K562 (cell line): ENCODE measurements around the gene DCLK1. TPM values are rescaled to one million over a fixed set of nuclear protein-coding genes. Genes with fewer than 3 reads are reported as not detected.

ENCODE experiments used
- ATAC-seq: fragments of 200-7000 bp; cut with Tn5 transposase; 3 replicates; pipeline ENCODE4 v1.9.1; 2020; ENCODE audit warnings: moderate library complexity
- BruUV-seq: library from RNA; stranded (reverse); fragments of 400-500 nt; replicated peaks from 2 replicates; lab custom pipeline; 2021; lab: Mats Ljungman, UMichigan
- CTCF ChIA-PET: fragments of 300-600 bp; formaldehyde crosslinking; extraction: SDS; loops from one replicate; lab custom pipeline; 2021; ENCODE audit warnings: low intra/inter-chr PET ratio; lab: Yijun Ruan, JAX
- POLR2A ChIA-PET: fragments of 300-600, 350-650 bp; sonication (Branson Sonifier 250); formaldehyde crosslinking; extraction: SDS; loops from one replicate; lab custom pipeline; 2021; ENCODE audit warnings: antibody characterized with exemption, inconsistent platforms; lab: Yijun Ruan, JAX
- DNase-seq, 4 experiments: peaks; one replicate each; pipeline versions ENCODE4 v3.0.0 to v3.0.0-alpha.2; 2011 to 2018; ENCODE audit warnings: low spot score in 3 of 4, mixed read lengths in 3 of 4; ENCODE audit errors: extremely low read depth in 1 of 4
- FAIRE-seq: peaks from 2 replicates; lab custom pipeline; 2011; peaks lifted over from hg19 to GRCh38; lab: Jason Lieb, UNC
- H2AFZ ChIP-seq: 2 replicates; pipeline ENCODE4 v1.6.0; 2011; ENCODE audit warnings: low read depth, low read length, control low read depth, inconsistent platforms
- H3K27ac ChIP-seq: fragments of 200-600 bp; 3 replicates; pipeline ENCODE4 v1.8.0; 2011; ENCODE audit warnings: low read depth, mild to moderate bottlenecking, control low read depth, inconsistent platforms, low read length, moderate library complexity, mixed read lengths; ENCODE audit errors: extremely low read depth
- H3K27me3 ChIP-seq, 2 experiments: fragments of 300-600 bp in 1 of 2; 2 replicates in 1 of 2; 3 replicates in 1 of 2; pipeline versions ENCODE4 v1.6.0 to v1.8.0; 2011; ENCODE audit warnings: inconsistent platforms in 2 of 2, low read length in 2 of 2, mild to moderate bottlenecking in 1 of 2, mixed read lengths in 1 of 2, moderate library complexity in 1 of 2; ENCODE audit not compliant: control insufficient read depth in 2 of 2, insufficient read depth in 2 of 2
- H3K36me3 ChIP-seq: fragments of 300-600 bp; 3 replicates; pipeline ENCODE4 v1.8.0; 2011; ENCODE audit warnings: mild to moderate bottlenecking, low read length, inconsistent platforms; ENCODE audit not compliant: control insufficient read depth, insufficient read depth
- H3K4me1 ChIP-seq, 2 experiments: fragments of 200-600 bp in 1 of 2; replicated peaks in 1 of 2; 2 replicates in 1 of 2; 3 replicates in 1 of 2; pipeline versions ENCODE4 v1.5.1 to v1.8.0; 2011; ENCODE audit warnings: inconsistent platforms in 2 of 2, low read length in 2 of 2, mild to moderate bottlenecking in 1 of 2, mixed read lengths in 1 of 2, moderate library complexity in 1 of 2; ENCODE audit not compliant: control insufficient read depth in 2 of 2, insufficient read depth in 2 of 2
- H3K4me2 ChIP-seq: 2 replicates; pipeline ENCODE4 v1.6.1; 2011; ENCODE audit warnings: low read length, control low read depth, inconsistent platforms, mixed read lengths; ENCODE audit not compliant: insufficient read depth
- H3K4me3 ChIP-seq: fragments of 200-600 bp; sonication (generic), shearing (Covaris generic); 2 replicates; pipeline ENCODE4 v1.5.1; 2016; ENCODE audit warnings: control low read depth, inconsistent platforms
- H3K79me2 ChIP-seq: fragments of 200-600 bp; 3 replicates; pipeline ENCODE4 v1.8.0; 2011; ENCODE audit warnings: low read length, inconsistent platforms; ENCODE audit not compliant: control insufficient read depth, insufficient read depth
- H3K9ac ChIP-seq, 2 experiments: 2 replicates each; pipeline versions ENCODE4 v1.6.0 to v1.6.1; 2011; ENCODE audit warnings: low read depth in 2 of 2, low read length in 2 of 2, control low read depth in 1 of 2, inconsistent platforms in 1 of 2, mild to moderate bottlenecking in 1 of 2, mixed read lengths in 1 of 2; ENCODE audit not compliant: insufficient read depth in 1 of 2
- H3K9me1 ChIP-seq: one replicate; pipeline ENCODE4 v1.6.0; 2011; ENCODE audit warnings: inconsistent platforms, mild to moderate bottlenecking, low read length, moderate library complexity; ENCODE audit not compliant: control insufficient read depth, insufficient read depth
- H3K9me3 ChIP-seq: replicated peaks from 2 replicates; pipeline ENCODE4 v1.5.1; 2011; ENCODE audit warnings: low read depth, low read length, inconsistent platforms; ENCODE audit not compliant: control insufficient read depth, insufficient read depth
- H4K20me1 ChIP-seq: replicated peaks from 2 replicates; pipeline ENCODE4 v1.6.1; 2011; ENCODE audit warnings: low read length, inconsistent platforms, mixed read lengths; ENCODE audit not compliant: control insufficient read depth, insufficient read depth
- DNMT1 ChIP-seq: fragments of 450-650 bp; IDR thresholded peaks from 2 replicates; pipeline ENCODE4 v1.6.1; 2016; ENCODE audit warnings: antibody characterized with exemption, mild to moderate bottlenecking
- ELK1 ChIP-seq: sonication (generic); formaldehyde crosslinking; IDR thresholded peaks from 2 replicates; pipeline ENCODE4 v1.8.1; 2022; ENCODE audit warnings: missing genetic modification reagents
- GATA2 ChIP-seq: sonication (generic); formaldehyde crosslinking; IDR thresholded peaks from 2 replicates; pipeline ENCODE4 v1.4.0; 2020; ENCODE audit warnings: mild to moderate bottlenecking, missing genetic modification reagents
- JUNB ChIP-seq: fragments of 450-650 bp; formaldehyde crosslinking; conservative IDR thresholded peaks from 2 replicates; pipeline ENCODE4 v1.4.0; 2020; ENCODE audit warnings: mild to moderate bottlenecking
- KAT8 ChIP-seq: fragments of 450-650 bp; IDR thresholded peaks from 2 replicates; pipeline ENCODE4 v1.6.1; 2016; ENCODE audit warnings: low read depth, mild to moderate bottlenecking
- PHB2 ChIP-seq: fragments of 450-650 bp; IDR thresholded peaks from 2 replicates; pipeline ENCODE4 v1.6.1; 2017; ENCODE audit warnings: low read depth
- PHF20 ChIP-seq: fragments of 450-650 bp; IDR thresholded peaks from 2 replicates; pipeline ENCODE4 v1.6.1; 2018; ENCODE audit not compliant: partially characterized antibody
- PHTF2 ChIP-seq: fragments of 250-450 bp; sonication (Bioruptor Pico); IDR thresholded peaks from 2 replicates; pipeline ENCODE4 v1.5.0; 2021; ENCODE audit warnings: mild to moderate bottlenecking
- PTTG1 ChIP-seq: fragments of 450-650 bp; IDR thresholded peaks from 2 replicates; pipeline ENCODE4 v1.6.1; 2016; ENCODE audit warnings: low read depth, mild to moderate bottlenecking, missing genetic modification characterization, missing compliant biosample characterization
- PURB ChIP-seq: sonication (generic); formaldehyde crosslinking; IDR thresholded peaks from 2 replicates; pipeline ENCODE4 v1.9.0; 2021; ENCODE audit warnings: low read depth, mild to moderate bottlenecking, missing genetic modification reagents
- TSC22D4 ChIP-seq: fragments of 450-650 bp; IDR thresholded peaks from 2 replicates; pipeline ENCODE4 v1.6.1; 2016; ENCODE audit warnings: missing genetic modification characterization, missing biosample characterization, control low read depth
- ZBTB49 ChIP-seq: sonication (generic); formaldehyde crosslinking; IDR thresholded peaks from 2 replicates; pipeline ENCODE4 v1.8.0; 2022; ENCODE audit warnings: missing genetic modification reagents, mild to moderate bottlenecking, borderline replicate concordance
- ZNF174 ChIP-seq: fragments of 250-450 bp; sonication (Bioruptor Pico); IDR thresholded peaks from 2 replicates; pipeline ENCODE4 v1.4.0; 2020; ENCODE audit warnings: mild to moderate bottlenecking
- ZNF408 ChIP-seq: fragments of 250-450 bp; sonication (Bioruptor Pico); IDR thresholded peaks from 2 replicates; pipeline ENCODE4 v1.4.0; 2020; ENCODE audit warnings: low read depth, mild to moderate bottlenecking, moderate library complexity
- ZNF445 ChIP-seq: fragments of 250-450 bp; sonication (Bioruptor Pico); IDR thresholded peaks from 2 replicates; pipeline ENCODE4 v1.4.0; 2020; ENCODE audit warnings: low read depth, mild to moderate bottlenecking, moderate library complexity
- ZNF830 ChIP-seq: fragments of 250-450 bp; sonication (Bioruptor Pico); IDR thresholded peaks from 2 replicates; pipeline ENCODE4 v1.5.0; 2021; ENCODE audit warnings: mild to moderate bottlenecking
- WGBS: fragments of 100-300 bp; shearing (Covaris generic); methylation state at CpG from one replicate; pipeline ENCODE4 v1.1.6; 2016; ENCODE audit warnings: low coverage, mixed read lengths; ENCODE audit not compliant: insufficient coverage; ENCODE audit errors: missing lambda C conversion rate; 5-methylcytosine and 5-hydroxymethylcytosine counted together
- in situ Hi-C: fragments of 300-500 bp; cut with MboI; formaldehyde crosslinking; loops from 4 replicates; pipeline ENCODE4 v1.15.0; 2018; ENCODE audit warnings: inconsistent platforms, mixed read lengths
- intact Hi-C: fragments of 100-400 bp; cut with micrococcal nuclease; formaldehyde crosslinking; loops from 2 replicates; pipeline ENCODE4 v1.14.2; 2022
- polyA plus RNA-seq, 8 experiments: library from polyadenylated mRNA; depleted of rRNA in 4 of 8; stranded (reverse) in 5 of 8; unstranded in 3 of 8; fragments of >200 nt; fragmentation: Nextera tagmentation in 2 of 8; fragmentation: Illumina TruSeq in 1 of 8; extraction: Ambion mirVana in 2 of 8; extraction: Trizol in 1 of 8; gene quantifications; 2 replicates each; pipeline versions ENCODE4 v1.2.1 to v1.2.3, GENCODE V29; 2011 to 2014; ENCODE audit warnings: inconsistent platforms in 1 of 8, missing spikeins in 1 of 8
- total RNA-seq, 7 experiments: library from RNA; depleted of rRNA in 6 of 7; stranded (reverse); fragments of >200 nt in 6 of 7; fragmentation: Illumina TruSeq in 2 of 7; extraction: Trizol in 2 of 7; gene quantifications; 2 replicates each; pipeline versions ENCODE4 v1.2.1 to v1.2.3, GENCODE V29; 2011 to 2021; ENCODE audit warnings: low replicate concordance in 1 of 7
- TF ChIP-seq, protein P1 (sequence below): fragments of 450-650 bp; formaldehyde crosslinking; IDR thresholded peaks from 2 replicates; pipeline ENCODE4 v1.4.0; 2020; ENCODE audit warnings: mild to moderate bottlenecking, mixed read lengths

DCLK1 gene
- total and polyA plus RNA-seq, 9 of the 15 experiments (the other 6 are each of a cell fraction or from before 2014, with no cell fraction given): 0.07 TPM; not detected in 8

DNA sequence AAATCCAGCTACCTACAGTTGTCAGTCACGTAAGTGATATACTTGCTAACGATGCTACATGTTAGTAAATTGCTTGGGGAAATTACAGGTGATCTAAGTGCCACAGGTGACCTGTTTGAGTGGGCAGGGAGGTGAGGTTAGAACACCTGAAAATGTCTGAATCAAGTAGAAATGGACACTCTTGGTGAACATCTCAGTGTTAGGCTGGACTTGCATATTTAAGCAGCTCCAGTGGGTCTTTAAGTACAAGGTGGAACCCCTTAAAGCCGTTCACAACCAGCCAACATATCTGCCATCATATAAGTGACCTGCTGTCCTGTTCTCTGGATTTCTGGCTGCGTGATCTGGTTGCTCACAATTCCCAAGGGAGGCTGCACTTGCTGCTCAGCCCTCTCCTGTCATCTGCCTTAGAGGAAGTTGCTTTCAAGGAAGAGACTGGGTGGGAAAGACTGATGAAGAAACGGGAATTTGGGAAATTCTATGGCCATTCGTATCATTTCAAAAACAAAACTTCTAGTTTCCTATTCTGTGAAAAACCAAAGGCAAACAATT is 244.0 kb downstream of the DCLK1 start (continued):
- TF ChIP-seq, protein P1, sequence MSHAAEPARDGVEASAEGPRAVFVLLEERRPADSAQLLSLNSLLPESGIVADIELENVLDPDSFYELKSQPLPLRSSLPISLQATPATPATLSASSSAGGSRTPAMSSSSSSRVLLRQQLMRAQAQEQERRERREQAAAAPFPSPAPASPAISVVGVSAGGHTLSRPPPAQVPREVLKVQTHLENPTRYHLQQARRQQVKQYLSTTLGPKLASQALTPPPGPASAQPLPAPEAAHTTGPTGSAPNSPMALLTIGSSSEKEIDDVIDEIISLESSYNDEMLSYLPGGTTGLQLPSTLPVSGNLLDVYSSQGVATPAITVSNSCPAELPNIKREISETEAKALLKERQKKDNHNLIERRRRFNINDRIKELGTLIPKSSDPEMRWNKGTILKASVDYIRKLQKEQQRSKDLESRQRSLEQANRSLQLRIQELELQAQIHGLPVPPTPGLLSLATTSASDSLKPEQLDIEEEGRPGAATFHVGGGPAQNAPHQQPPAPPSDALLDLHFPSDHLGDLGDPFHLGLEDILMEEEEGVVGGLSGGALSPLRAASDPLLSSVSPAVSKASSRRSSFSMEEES (CRISPR knock-in tag): no peak
- TF ChIP-seq ZBTB49 (CRISPR knock-in tag) (no peak), TSC22D4 (tag) (no peak)

GRCh38 chr13:35886332-35887114 is 244.7 kb downstream of the DCLK1 start:
- BruUV-seq: no TSS peak
- no peak overlapping the region for H2AFZ ChIP-seq
- H3K9ac ChIP-seq: no peak overlapping the region
- no peak overlapping the region for H3K27ac ChIP-seq
- in situ Hi-C loops: no loop called here
- intact Hi-C loops: no loop called here
- no peaks in the 10 kb centered on the region for H3K4me1 ChIP-seq
- H3K9me1 ChIP-seq: no peaks in the 10 kb centered on the region
- H3K27me3 ChIP-seq: no peaks in the 10 kb centered on the region
- ChIA-PET CTCF (no interaction called here), POLR2A (no interaction called here)
- H3K4me2 ChIP-seq: no peak overlapping the region
- H3K9me3 ChIP-seq: no peaks in the 10 kb centered on the region
- H3K4me3 ChIP-seq: no peak overlapping the region
- no peaks in the 10 kb centered on the region for H3K79me2 ChIP-seq
- FAIRE-seq: no peak
- no peak for DNase-seq
- 0% methylated on average over 9 of the region's 9 CpGs for WGBS
- H4K20me1 ChIP-seq: no peaks in the 10 kb centered on the region
- no peaks in the 10 kb centered on the region for H3K36me3 ChIP-seq
- no peak for ATAC-seq
- no peak for TF ChIP-seq GATA2 (CRISPR knock-in tag)
- TF ChIP-seq ZNF830 (CRISPR knock-in tag): no peak
- no peak for TF ChIP-seq DNMT1
- TF ChIP-seq PHTF2 (CRISPR knock-in tag): no peak
- TF ChIP-seq JUNB (CRISPR knock-in tag): no peak
- TF ChIP-seq PHF20: no peak
- TF ChIP-seq ZNF408 (CRISPR knock-in tag): no peak
- no peak for TF ChIP-seq KAT8
- no peak for TF ChIP-seq PHB2
- TF ChIP-seq ELK1: no peak
- no peak for TF ChIP-seq PURB (CRISPR knock-in tag)
- no peak for TF ChIP-seq PTTG1 (tag)
- TF ChIP-seq ZNF445 (CRISPR knock-in tag): no peak
- no peak for TF ChIP-seq ZNF174 (CRISPR knock-in tag)
